ENCODE results near the gene FGD6.

Gene FGD6

GRCh38 chr12:95055057-95055456 lies 162.2 kb downstream of the FGD6 start:
- no peak for TF ChIP-seq CTCF (IDR thresholded peaks at IDR 0.05; ENCODE audit: control extremely low read depth, extremely low read depth, low read depth, missing control alignments)
- CTCF ChIA-PET = interaction anchor here (0.9 kb wide), 1 partner anchor 19 kb away, joined by 3 read pairs; no protein-coding TSS in a partner anchor
- POLR2A ChIA-PET = no interaction called here

GRCh38 chr12:95054206-95054605 lies 163.1 kb downstream of the FGD6 start:
- ChIA-PET CTCF (interaction anchor here (0.9 kb wide), 1 partner anchor 20 kb away, joined by 3 read pairs; no protein-coding TSS in a partner anchor), POLR2A (no interaction called here)
- DNase-seq (ENCODE audit: extremely low spot score) = no peak
- no peak for TF ChIP-seq CTCF (IDR thresholded peaks at IDR 0.05; ENCODE audit: control extremely low read depth, extremely low read depth, low read depth, missing control alignments)

More at GRCh38 chr12:95055057-95055456, 162.2 kb downstream of the FGD6 start:
- DNase-seq (ENCODE audit: extremely low spot score) = no peak

- DNase-seq (ENCODE audit: extremely low spot score) = no peak
- TF ChIP-seq CTCF (IDR thresholded peaks at IDR 0.05; ENCODE audit: control extremely low read depth, extremely low read depth, low read depth, missing control alignments) = no peak
- CTCF ChIA-PET = interaction anchor here (0.9 kb wide), 1 partner anchor 18 kb away, joined by 3 read pairs; no protein-coding TSS in a partner anchor
- POLR2A ChIA-PET = interaction anchor here (0.6 kb wide), 1 partner anchor 474 kb away, joined by 3 read pairs; no protein-coding TSS in a partner anchor
Observed at GRCh38 chr12:95051241-95051640, 166.0 kb downstream of the FGD6 start.

- ChIA-PET POLR2A (no interaction called here), CTCF (no interaction called here)
- DNase-seq (ENCODE audit: extremely low spot score) = no peak
- TF ChIP-seq CTCF (IDR thresholded peaks at IDR 0.05; ENCODE audit: control extremely low read depth, extremely low read depth, low read depth, missing control alignments) = no peak
Observed at GRCh38 chr12:95037906-95038305, 179.4 kb downstream of the FGD6 start.

- no peak for DNase-seq (ENCODE audit: extremely low spot score)
- POLR2A ChIA-PET = no interaction called here
- CTCF ChIA-PET = interaction anchor here (0.8 kb wide), 1 partner anchor 809 kb away, joined by 3 read pairs; no protein-coding TSS in a partner anchor
- no peak for TF ChIP-seq CTCF (IDR thresholded peaks at IDR 0.05; ENCODE audit: control extremely low read depth, extremely low read depth, low read depth, missing control alignments)
Observed at GRCh38 chr12:95034750-95035149, 182.5 kb downstream of the FGD6 start.
